Uterus (tissue), 2 donors: Measurements from ENCODE around the gene GGCX.

ENCODE experiments used
- POLR2A ChIP-seq, 2 donors: fragments of 450-650 bp; IDR thresholded peaks; one replicate each; pipeline ENCODE4 v1.6.1; 2016; ENCODE audit warnings: antibody characterized with exemption in 2 of 2, mild to moderate bottlenecking in 1 of 2, moderate library complexity in 1 of 2
- TF ChIP-seq, protein P1 (sequence below), 4 experiments: fragments of 200-600 bp in 2 of 4; fragments of 450-650 bp in 2 of 4; sonication (generic) in 2 of 4; IDR thresholded peaks; one replicate each; pipeline ENCODE4 v1.5.1; 2016 to 2019; ENCODE audit warnings: antibody characterized with exemption in 4 of 4, mild to moderate bottlenecking in 2 of 4, moderate library complexity in 1 of 4

- TF ChIP-seq, protein P1, sequence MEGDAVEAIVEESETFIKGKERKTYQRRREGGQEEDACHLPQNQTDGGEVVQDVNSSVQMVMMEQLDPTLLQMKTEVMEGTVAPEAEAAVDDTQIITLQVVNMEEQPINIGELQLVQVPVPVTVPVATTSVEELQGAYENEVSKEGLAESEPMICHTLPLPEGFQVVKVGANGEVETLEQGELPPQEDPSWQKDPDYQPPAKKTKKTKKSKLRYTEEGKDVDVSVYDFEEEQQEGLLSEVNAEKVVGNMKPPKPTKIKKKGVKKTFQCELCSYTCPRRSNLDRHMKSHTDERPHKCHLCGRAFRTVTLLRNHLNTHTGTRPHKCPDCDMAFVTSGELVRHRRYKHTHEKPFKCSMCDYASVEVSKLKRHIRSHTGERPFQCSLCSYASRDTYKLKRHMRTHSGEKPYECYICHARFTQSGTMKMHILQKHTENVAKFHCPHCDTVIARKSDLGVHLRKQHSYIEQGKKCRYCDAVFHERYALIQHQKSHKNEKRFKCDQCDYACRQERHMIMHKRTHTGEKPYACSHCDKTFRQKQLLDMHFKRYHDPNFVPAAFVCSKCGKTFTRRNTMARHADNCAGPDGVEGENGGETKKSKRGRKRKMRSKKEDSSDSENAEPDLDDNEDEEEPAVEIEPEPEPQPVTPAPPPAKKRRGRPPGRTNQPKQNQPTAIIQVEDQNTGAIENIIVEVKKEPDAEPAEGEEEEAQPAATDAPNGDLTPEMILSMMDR (IDR thresholded peaks at IDR 0.05): no peak
- no peak for TF ChIP-seq POLR2A (IDR thresholded peaks at IDR 0.05)
These were observed 56.5 kb downstream of the GGCX start for GRCh38 chr2:85504778-85505261.
